Activated gamma-delta T cell (primary cell): ENCODE measurements around the gene AMT.
"Not testable (repeated sequence)": the region's sequence is repeated elsewhere in the genome, so short reads cannot be mapped to it uniquely, and the experiment has no call there.

Experiments used
- DNase-seq: peaks from one replicate; lab custom pipeline; 2025; lab: John Stamatoyannopoulos, UW

The AMT gene

DNA sequence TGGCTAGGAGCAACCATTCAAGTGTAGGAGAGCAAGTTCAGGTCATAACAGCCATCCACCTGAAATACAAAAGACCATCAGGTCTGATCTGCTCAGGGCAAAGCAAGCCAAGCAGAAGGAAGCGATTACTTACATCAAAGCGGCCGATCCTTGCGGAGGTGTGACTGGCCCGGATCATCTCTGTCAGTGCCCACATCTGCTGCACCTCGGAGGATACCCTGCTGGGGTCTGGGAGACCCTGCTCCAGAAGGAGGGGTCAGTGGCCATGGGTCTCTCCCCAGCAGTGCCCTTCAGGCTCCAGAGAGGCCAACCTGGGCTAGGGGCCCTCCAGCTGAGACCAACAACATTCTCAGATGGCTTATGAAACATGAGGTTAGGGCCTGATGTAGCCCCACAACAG lies 2.5 kb upstream of the AMT start:
- DNase-seq = no peak

GRCh38 chr3:49421890-49422378 lies 339 bp downstream of the AMT start:
- no peak for DNase-seq

DNA sequence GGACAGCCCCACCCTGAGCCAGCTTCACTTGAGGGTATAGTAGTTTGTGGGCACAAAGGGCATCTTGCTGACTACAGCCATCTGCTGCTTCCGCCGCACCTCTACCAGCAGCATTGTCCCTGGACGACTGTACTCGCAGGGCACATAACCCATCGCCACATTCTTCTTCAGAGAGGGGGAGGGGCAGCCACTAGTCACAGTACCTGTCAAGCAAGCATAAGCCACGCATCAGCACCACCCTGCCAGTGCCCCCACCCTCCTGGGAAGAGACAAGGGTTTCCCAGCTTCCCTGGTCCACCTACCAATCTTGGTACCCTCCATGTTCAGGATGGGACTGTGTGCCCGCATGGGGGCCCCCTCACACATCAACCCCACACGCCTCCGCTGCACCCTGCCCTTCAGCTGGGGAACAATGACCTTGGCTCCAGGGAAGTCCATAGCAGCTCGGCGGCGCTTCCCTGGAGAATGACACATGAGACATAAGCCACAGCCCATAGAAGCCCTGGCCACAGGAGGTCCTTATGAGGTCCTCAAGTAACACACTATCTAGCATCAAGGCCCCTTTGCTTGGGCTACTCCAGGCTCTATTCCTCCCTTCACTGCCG lies 4.7 kb downstream of the AMT start:
- no peak for DNase-seq

DNA sequence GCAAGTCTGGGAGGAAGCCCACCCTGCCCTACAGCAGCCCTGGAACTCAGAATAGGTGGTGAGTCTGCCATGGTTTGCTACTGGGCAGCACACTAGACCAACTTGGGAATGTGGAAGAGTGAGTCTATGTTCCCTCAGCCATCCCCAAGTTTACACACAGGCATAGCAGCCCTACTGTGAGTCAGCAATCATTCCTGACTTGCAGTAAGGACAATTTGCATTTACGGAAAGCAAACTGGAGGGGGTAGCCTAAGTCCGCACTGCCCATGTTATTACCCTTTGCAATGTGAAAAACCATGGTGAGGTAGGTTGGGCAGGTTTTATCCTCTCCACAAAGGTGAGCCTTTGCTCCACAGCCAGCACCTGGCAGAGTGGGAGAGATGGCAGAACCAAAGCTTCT lies 5.4 kb downstream of the AMT start:
- DNase-seq = no peak

GRCh38 chr3:49415931-49416601 lies 6.2 kb downstream of the AMT start:
- no peak for DNase-seq

DNA sequence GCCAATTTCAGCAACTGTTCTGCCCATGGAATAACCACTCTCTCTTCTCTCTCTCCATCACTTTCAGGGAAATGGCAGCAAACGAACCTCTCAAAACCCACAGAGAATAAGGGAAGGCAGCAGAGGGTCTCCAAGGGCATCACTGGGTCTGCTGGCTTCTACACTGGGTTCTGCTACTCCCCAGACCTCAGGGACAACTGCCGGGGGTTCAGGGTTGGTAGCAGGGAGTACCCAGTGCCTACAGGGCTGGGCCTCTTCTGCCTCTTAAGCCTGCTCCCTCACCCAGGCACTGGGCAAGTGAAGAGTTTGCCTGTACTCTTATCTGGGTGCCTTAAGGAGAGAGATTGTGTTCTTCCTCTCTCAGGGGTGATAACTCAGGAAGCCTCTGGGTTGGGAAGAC lies 7.5 kb downstream of the AMT start:
- DNase-seq = no peak

DNA sequence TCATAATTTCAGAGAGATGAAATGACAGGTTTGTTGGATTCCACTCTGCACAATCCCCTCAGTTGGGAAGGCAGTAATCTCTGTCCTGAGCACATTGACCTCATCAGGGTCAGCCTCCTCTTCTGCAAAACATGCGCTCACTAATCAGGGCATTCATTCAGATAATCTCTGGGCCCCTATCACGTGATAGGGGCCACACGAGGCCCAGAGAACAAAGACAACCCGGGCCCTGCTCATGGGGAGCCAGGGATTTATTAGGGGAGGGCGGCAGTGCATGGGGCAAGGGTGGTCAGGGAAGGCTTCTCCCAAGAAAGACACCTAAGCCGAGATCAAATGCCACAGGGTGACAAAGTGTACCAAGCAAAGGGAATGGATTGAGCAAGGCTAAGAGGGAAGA lies 8.9 kb downstream of the AMT start:
- no peak for DNase-seq

- no peak for DNase-seq
Measured at GRCh38 chr3:49412632-49413337, 9.5 kb downstream of the AMT start.

- peak; percentile 98 for DNase-seq
Measured at GRCh38 chr3:49411968-49412631, 10.2 kb downstream of the AMT start, which contains the start of the genes RHOA and TCTA. Gene RHOA, minus strand, starts transcription at chr3:49411976. Its CDS starts 36,387 bp downstream, at chr3:49375589. Gene TCTA, plus strand, starts transcription at chr3:49412423. Its CDS starts 4 bp downstream, at chr3:49412427.

- DNase-seq = peak; percentile 60
Measured at GRCh38 chr3:49411535-49411967, 10.7 kb downstream of the AMT start.

DNA sequence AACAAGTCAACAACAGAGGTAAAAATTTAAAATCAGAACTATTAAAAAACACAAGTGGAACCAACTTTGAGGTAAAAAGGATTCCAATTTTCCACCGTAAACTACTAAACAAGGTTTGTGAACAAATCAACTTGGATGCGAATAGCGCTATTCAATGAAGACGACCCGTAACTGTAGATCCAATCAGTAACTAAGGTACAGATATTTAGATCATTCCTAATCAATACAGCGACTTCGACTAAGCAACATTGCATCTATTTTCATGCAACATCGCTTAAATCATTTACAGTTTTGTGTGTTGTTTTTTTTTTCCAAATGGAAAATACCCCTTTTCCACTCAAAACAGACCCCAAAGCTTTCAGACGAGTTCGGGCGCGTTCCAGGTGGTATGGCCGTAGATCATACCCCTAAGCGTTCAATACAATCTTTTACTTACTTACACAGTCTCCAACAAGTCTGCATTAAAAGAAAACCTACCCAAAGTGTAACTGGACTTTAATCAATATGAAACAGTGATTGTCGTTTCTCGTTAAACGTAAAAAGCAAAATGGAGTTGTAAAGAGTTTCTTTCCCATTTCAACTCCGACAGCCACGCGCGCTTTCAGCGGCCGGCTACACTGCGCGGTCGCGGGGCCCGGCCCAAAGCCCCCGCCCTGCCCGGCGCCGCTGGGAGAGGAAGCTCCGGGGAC lies 11.3 kb downstream of the AMT start:
- no peak for DNase-seq

- no peak for DNase-seq
Measured at GRCh38 chr3:49410066-49410845, 12.0 kb downstream of the AMT start.

DNA sequence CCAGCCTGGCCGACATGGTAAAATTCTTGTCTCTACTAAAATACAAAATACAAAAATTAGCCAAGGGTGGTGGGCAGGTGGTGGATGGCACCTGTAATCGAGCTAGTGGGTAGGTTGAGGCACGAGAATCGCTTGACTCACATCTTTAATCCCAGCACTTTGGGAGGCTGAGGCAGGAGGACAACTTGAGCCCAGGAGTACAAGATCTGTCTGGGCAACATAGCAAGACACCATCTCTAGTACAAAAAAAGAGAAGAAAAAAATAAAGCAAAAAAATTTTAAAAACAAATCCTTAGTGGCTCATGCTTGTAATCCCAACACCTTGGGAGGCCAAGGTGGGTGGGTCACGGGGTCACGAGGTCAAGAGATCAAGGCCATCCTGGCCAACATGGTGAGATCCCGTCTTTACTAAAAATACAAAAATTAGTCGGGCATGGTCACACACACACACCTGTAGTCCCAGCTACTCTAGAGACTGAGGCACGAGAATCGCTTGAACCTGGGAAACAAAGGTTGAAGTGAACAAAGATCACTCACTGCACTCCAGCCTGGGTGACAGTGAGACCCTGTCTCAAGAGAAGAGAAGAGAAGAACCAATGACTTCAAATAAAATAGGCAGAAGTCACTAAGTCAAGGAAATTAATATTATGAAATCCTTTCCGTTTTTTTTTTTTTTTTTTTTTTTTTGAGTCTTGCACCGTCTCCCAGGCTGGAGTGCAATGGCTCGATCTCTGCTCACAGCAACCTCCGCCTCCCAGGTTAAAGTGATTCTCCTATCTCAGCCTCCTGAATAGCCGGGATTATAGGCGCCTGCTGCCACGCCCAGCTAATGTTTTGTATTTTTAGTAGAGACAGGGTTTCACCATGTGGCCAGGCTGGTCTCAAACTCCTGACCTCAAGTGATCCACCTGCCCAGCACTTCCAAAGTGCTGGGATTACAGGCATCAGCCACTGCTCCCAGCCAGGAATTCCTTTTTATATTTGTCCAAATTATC lies 15.4 kb downstream of the AMT start:
- no peak for DNase-seq

- DNase-seq = not testable (repeated sequence)
Measured at GRCh38 chr3:49405570-49405969, 16.7 kb downstream of the AMT start.

DNA sequence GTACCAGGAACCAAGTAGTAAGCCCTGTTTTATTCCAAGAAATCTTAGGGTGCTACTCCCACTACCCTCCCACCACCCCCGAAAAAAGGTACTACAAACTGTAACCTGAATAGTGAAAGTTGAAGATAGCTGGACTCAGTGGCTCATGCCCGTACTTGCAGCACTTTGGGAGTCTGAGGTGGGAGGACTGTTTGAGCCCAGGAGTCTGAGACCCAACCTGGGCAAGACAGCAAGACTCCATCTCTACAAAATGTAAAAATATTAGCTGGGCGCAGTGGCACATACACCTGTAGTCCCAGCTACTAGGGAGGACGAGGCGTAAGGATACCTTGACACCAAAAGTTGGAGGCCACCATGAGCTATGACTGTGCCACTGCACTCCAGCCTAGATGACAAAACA lies 18.4 kb downstream of the AMT start:
- DNase-seq = no peak

DNA sequence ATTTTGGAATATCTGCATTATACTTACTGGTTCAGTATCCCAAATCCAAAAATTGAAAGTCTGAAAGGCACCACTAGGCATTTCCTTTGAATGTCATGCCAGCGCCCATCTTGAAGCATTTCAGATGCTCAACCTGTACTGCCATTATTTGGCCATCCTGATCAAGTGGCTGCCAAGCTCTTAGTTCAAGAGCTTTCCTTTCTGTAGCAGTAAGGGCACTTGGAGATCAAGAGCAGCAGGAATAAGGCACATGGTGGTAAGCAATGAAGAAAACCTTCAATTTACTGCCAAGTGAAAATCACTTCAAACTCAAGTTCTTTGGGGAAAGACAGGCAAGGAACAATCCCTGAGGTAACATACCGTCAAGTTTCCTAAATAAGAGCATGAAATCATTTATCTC lies 20.5 kb downstream of the AMT start:
- no peak for DNase-seq

- DNase-seq = no peak
Measured at GRCh38 chr3:49399461-49399860, 22.8 kb downstream of the AMT start.

DNA sequence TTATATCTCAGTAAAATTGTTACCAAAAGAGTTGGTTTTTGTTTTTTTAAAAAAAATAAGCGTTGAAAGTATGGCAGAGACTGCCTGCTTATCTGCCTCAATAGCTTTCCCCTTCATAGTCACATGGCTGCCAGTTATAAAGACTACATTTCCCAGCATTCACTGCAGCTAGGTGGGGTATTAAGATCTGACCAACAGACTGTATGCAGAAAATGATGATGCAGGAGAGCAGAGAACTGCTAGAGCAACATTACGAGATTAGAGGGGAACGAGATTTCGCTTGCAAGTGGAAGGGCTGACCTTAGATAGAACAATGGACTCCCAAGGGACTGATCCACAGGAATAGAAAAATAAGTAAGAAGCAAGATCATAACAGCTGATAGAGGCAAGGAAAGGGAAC lies 24.8 kb downstream of the AMT start:
- no peak for DNase-seq

- DNase-seq = not testable (repeated sequence)
Measured at GRCh38 chr3:49391310-49391709, 31.0 kb downstream of the AMT start.

- DNase-seq = no peak
Measured at GRCh38 chr3:49389297-49389696, 33.0 kb downstream of the AMT start.
